Kidney (tissue), 22 donors: ENCODE measurements around the gene FAM83G. TPM values are rescaled to one million over a fixed set of nuclear protein-coding genes. Genes with fewer than 3 reads are reported as not detected.
"Not testable (repeated sequence)": the region's sequence is repeated elsewhere in the genome, so short reads cannot be mapped to it uniquely, and the experiment has no call there.

Experiments
- DNase-seq, 5 donors: peaks; one replicate each; pipeline ENCODE4 v3.0.0-alpha.2; 2013 to 2020
- FAIRE-seq: peaks from 2 replicates; lab custom pipeline; 2012; peaks lifted over from hg19 to GRCh38; lab: Jason Lieb, UNC
- H3K27ac ChIP-seq, 2 donors: one replicate each; pipeline ENCODE4 v1.7.0; 2013; ENCODE audit warnings: low read depth in 2 of 2, low read length in 2 of 2, inconsistent platforms in 1 of 2
- H3K27me3 ChIP-seq: one replicate; pipeline ENCODE4 v1.7.1; 2013; ENCODE audit warnings: low read length, inconsistent platforms; ENCODE audit not compliant: control insufficient read depth, insufficient read depth
- H3K36me3 ChIP-seq, 3 donors: one replicate each; pipeline versions ENCODE4 v1.7.0 to v1.7.1; 2013; ENCODE audit warnings: low read length in 3 of 3, control low read depth in 1 of 3, inconsistent platforms in 1 of 3; ENCODE audit not compliant: insufficient read depth in 3 of 3, control insufficient read depth in 2 of 3
- H3K4me1 ChIP-seq, 3 donors: one replicate each; pipeline versions ENCODE4 v1.7.0 to v1.7.1; 2013; ENCODE audit warnings: low read length in 3 of 3, inconsistent platforms in 1 of 3, low read depth in 1 of 3; ENCODE audit not compliant: control insufficient read depth in 2 of 3, insufficient read depth in 2 of 3
- H3K4me3 ChIP-seq, 3 donors: one replicate each; pipeline versions ENCODE4 v1.7.0 to v1.8.1; 2013; ENCODE audit warnings: low read length in 3 of 3, control low read depth in 1 of 3, inconsistent platforms in 1 of 3
- H3K9ac ChIP-seq, 3 donors: one replicate each; pipeline versions ENCODE4 v1.7.0 to v1.7.1; 2013; ENCODE audit warnings: low read length in 3 of 3, control low read depth in 1 of 3, inconsistent platforms in 1 of 3
- H3K9me3 ChIP-seq, 3 donors: one replicate each; pipeline versions ENCODE4 v1.7.0 to v1.7.1; 2013; ENCODE audit warnings: low read length in 3 of 3, control low read depth in 1 of 3, inconsistent platforms in 1 of 3; ENCODE audit not compliant: control insufficient read depth in 2 of 3, insufficient read depth in 1 of 3
- intact Hi-C: fragments of 100-400 bp; cut with DNase I; formaldehyde crosslinking; loops from one replicate; pipeline ENCODE4 v1.11.1; 2022
- long read RNA-seq, 10 donors: library from polyadenylated mRNA in 1 of 10; unstranded in 1 of 10; transcript quantifications; one replicate each; pipeline ENCODE4 v2.0.0 and lab custom pipeline, GENCODE V29; 2021 to 2026
- polyA plus RNA-seq: library from polyadenylated mRNA; stranded (reverse); fragments of 350-450 nt; fragmentation: Illumina TruSeq; extraction: RNeasy Lipid Tissue Mini Kit (QIAGEN cat#74804); gene quantifications from one replicate; pipeline ENCODE4 v1.2.3, GENCODE V29; 2014; ENCODE audit warnings: low read depth, low replicate concordance; ENCODE audit not compliant: insufficient read depth
- total RNA-seq: library from RNA; stranded (reverse); fragmentation: NEBNext Ultra II Directional; extraction: Animal tissue kit (Norgen Biotek cat#: 25700); gene quantifications from one replicate; pipeline ENCODE4 v1.2.1, GENCODE V29; 2021
- TF ChIP-seq, protein P1 (sequence below): IDR thresholded peaks from 3 replicates; pipeline ENCODE4 v1.5.1; 2012; ENCODE audit warnings: mild to moderate bottlenecking, moderate library complexity, borderline replicate concordance; ENCODE audit not compliant: insufficient read depth; ENCODE audit errors: extremely low read depth
- donor health status: control.
- donor health status: control.
- donor health status: control.
- donor health status: control.
- donor health status: control.
- donor health status: DM: yes; HTN: yes; CAD: no.
- donor health status: Normal renal cell carcinoma (clear cell type).

The FAM83G gene, protein sequence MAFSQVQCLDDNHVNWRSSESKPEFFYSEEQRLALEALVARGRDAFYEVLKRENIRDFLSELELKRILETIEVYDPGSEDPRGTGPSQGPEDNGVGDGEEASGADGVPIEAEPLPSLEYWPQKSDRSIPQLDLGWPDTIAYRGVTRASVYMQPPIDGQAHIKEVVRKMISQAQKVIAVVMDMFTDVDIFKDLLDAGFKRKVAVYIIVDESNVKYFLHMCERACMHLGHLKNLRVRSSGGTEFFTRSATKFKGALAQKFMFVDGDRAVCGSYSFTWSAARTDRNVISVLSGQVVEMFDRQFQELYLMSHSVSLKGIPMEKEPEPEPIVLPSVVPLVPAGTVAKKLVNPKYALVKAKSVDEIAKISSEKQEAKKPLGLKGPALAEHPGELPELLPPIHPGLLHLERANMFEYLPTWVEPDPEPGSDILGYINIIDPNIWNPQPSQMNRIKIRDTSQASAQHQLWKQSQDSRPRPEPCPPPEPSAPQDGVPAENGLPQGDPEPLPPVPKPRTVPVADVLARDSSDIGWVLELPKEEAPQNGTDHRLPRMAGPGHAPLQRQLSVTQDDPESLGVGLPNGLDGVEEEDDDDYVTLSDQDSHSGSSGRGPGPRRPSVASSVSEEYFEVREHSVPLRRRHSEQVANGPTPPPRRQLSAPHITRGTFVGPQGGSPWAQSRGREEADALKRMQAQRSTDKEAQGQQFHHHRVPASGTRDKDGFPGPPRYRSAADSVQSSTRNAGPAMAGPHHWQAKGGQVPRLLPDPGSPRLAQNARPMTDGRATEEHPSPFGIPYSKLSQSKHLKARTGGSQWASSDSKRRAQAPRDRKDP
- total RNA-seq (8.0 TPM), polyA plus RNA-seq (4.9 TPM)
- long read RNA-seq, donor 1, full-length matches to known transcripts: 1 of 1 reads
- long read RNA-seq, donor 1, partial matches to known transcripts: 0 of 1 reads
- long read RNA-seq, donor 1, other reads (novel, unspliced or antisense): 0 of 1 reads
- long read RNA-seq, donor 2, full-length matches to known transcripts: 1 of 1 reads
- long read RNA-seq, donor 2, partial matches to known transcripts: 0 of 1 reads
- long read RNA-seq, donor 2, other reads (novel, unspliced or antisense): 0 of 1 reads
- long read RNA-seq, donor 3: 0 reads
- long read RNA-seq, donor 4: 0 reads
- long read RNA-seq, donor 5: 0 reads
- long read RNA-seq, donor 6: 0 reads
- long read RNA-seq, donor 7, full-length matches to known transcripts: 1 of 13 reads
- long read RNA-seq, donor 7, partial matches to known transcripts: 6 of 13 reads
- long read RNA-seq, donor 7, other reads (novel, unspliced or antisense): 6 of 13 reads
- long read RNA-seq, donor 8: 0 reads
- long read RNA-seq, donor 9: 0 reads
- long read RNA-seq, donor 10: 0 reads

GRCh38 chr17:19004421-19005136 lies at the start of gene FAM83G:
Gene FAM83G, minus strand, starts transcription at chr17:19004764. Its CDS starts 723 bp downstream, at chr17:19004041.
- no peak for FAIRE-seq
- TF ChIP-seq, protein P1, sequence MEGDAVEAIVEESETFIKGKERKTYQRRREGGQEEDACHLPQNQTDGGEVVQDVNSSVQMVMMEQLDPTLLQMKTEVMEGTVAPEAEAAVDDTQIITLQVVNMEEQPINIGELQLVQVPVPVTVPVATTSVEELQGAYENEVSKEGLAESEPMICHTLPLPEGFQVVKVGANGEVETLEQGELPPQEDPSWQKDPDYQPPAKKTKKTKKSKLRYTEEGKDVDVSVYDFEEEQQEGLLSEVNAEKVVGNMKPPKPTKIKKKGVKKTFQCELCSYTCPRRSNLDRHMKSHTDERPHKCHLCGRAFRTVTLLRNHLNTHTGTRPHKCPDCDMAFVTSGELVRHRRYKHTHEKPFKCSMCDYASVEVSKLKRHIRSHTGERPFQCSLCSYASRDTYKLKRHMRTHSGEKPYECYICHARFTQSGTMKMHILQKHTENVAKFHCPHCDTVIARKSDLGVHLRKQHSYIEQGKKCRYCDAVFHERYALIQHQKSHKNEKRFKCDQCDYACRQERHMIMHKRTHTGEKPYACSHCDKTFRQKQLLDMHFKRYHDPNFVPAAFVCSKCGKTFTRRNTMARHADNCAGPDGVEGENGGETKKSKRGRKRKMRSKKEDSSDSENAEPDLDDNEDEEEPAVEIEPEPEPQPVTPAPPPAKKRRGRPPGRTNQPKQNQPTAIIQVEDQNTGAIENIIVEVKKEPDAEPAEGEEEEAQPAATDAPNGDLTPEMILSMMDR: no peak
- H3K9ac ChIP-seq: peak within 1 kb of the TSS in 2 of 3 donors; percentile 26 to 77
- H3K4me3 ChIP-seq: peak within 1 kb of the TSS; percentile 60
- DNase-seq: peak; percentile 36 to 94 (median 75)
- H3K4me1 ChIP-seq: peaks cover 0 to 5% (median 0%) of the 10 kb centered on the region in 3 donors
- H3K27me3 ChIP-seq: no peaks in the 10 kb centered on the region
- H3K9me3 ChIP-seq: peaks cover 0 to 4% (median 0%) of the 10 kb centered on the region in 3 donors
- intact Hi-C loops: no loop called here
- H3K27ac ChIP-seq: peak within 1 kb of the TSS; percentile 32 to 48
- H3K36me3 ChIP-seq: no peaks in the 10 kb centered on the region

- H3K36me3 ChIP-seq, H3K4me1 ChIP-seq, H3K9me3 ChIP-seq, DNase-seq, H3K27ac ChIP-seq, FAIRE-seq, H3K4me3 ChIP-seq, intact Hi-C loops, H3K27me3 ChIP-seq, H3K9ac ChIP-seq: not testable (repeated sequence)
These were observed 44.3 kb upstream of the FAM83G start for GRCh38 chr17:19048826-19049225.

DNA sequence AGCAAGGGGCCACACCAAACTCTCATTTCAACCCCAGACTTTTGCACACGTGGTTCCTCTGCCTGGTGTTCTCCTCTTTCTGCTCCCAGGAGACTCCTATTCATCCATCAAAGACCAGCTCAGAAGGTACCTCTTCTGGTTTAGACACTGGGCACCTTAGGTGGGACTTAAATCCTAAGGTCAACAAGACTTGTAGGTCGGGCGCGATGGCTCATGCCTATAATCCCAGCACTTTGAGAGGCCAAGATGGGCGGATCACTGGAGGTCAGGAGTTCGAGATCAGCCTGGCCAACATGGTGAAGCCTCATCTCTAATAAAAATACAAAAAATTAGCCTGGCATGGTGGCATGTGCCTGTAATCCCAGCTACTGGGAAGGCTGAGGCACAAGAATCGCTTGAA lies 42.9 kb upstream of the FAM83G start:
- FAIRE-seq, H3K4me1 ChIP-seq, H3K27ac ChIP-seq, H3K4me3 ChIP-seq, H3K36me3 ChIP-seq, H3K9me3 ChIP-seq, intact Hi-C loops, H3K9ac ChIP-seq, H3K27me3 ChIP-seq: not testable (repeated sequence)
- peak in 1 of 5 donors; percentile 10 for DNase-seq

- not testable (repeated sequence) for DNase-seq
These were observed 42.3 kb upstream of the FAM83G start, which contains the start of gene GRAP for GRCh38 chr17:19046782-19047375. Gene GRAP, minus strand, starts transcription at chr17:19046957. Its CDS starts 31 bp downstream, at chr17:19046926.

GRCh38 chr17:19044643-19045042 lies 40.1 kb upstream of the FAM83G start:
- H3K9me3 ChIP-seq, H3K27ac ChIP-seq, H3K4me1 ChIP-seq, FAIRE-seq, H3K9ac ChIP-seq, intact Hi-C loops, H3K4me3 ChIP-seq, DNase-seq, H3K36me3 ChIP-seq, H3K27me3 ChIP-seq: not testable (repeated sequence)

More at GRCh38 chr17:19046782-19047375, 42.3 kb upstream of the FAM83G start, which contains the start of gene GRAP:
- H3K27ac ChIP-seq, H3K36me3 ChIP-seq, H3K4me1 ChIP-seq, H3K9me3 ChIP-seq, H3K27me3 ChIP-seq, intact Hi-C loops, FAIRE-seq, H3K4me3 ChIP-seq, H3K9ac ChIP-seq: not testable (repeated sequence)

- intact Hi-C loops, FAIRE-seq: not testable (repeated sequence)
These were observed 38.5 kb upstream of the FAM83G start for GRCh38 chr17:19043032-19043431.

More at GRCh38 chr17:19043032-19043431, 38.5 kb upstream of the FAM83G start:
- not testable (repeated sequence) for H3K27ac ChIP-seq, H3K27me3 ChIP-seq, H3K9ac ChIP-seq, H3K4me3 ChIP-seq, H3K36me3 ChIP-seq, H3K4me1 ChIP-seq, DNase-seq, H3K9me3 ChIP-seq
